ENCODE data around the gene PSMC3. TPM values are rescaled to one million over a fixed set of nuclear protein-coding genes. Genes with fewer than 3 reads are reported as not detected.

PSMC3 gene
- total and polyA plus RNA-seq, 2 of the 13 experiments (the other 11 are each of a cell fraction or from before 2014, with no cell fraction given) = 75.8 to 214 TPM

DNA sequence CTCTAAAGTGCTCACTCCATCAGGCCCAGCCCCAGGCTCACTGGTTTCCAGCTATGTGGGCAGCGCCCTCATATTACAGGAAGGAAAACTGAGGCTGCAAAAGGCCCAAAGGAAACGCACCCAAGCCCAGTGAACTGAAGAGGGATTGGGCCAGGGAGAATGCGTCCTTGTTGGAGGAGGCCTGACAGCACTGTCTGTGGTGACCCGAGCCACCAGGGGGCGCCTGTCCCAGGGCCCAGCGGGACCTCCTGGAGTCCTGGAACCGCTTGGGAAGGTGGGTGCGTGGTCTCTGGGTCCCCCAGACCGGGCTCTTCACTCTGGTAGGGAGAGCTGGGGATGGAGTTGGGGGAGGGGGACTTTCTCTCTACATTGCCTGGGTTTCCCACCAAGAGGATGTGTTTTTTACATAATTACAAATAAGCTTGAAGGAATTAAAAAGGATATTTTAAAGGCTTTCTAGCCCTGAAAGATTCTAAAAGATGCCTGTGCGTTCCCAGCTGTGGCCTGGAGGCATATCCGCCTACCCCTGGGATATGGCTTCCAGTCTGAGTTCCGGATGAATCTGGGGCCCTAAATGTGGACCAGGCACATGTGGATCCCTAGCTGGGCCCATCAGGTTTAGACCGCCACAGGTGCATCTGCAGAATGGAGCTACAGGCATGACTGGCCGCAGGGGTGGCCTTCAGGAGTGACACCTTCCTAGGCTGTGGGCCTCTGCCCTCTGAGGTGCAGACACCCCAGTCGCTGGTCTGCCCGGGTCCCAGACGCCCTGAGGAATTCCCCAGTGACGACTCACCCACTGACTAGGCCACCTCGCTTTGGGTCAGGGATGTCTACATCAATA lies 52.1 kb downstream of the PSMC3 start (continued):
- TF ChIP-seq, protein P1, sequence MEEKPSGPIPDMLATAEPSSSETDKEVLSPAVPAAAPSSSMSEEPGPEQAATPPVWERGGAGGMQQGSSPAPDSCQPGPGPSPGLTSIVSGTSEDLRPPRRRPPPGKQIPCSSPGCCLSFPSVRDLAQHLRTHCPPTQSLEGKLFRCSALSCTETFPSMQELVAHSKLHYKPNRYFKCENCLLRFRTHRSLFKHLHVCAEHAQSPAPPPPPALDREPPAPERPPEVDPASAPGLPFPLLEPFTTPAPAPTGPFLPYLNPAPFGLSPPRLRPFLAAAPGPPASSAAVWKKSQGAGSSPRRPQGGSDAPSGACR (CRISPR knock-in tag; IDR thresholded peaks at IDR 0.05) = no peak
- TF ChIP-seq ZNF333 (CRISPR knock-in tag; IDR thresholded peaks at IDR 0.05; ENCODE audit: borderline replicate concordance) (no peak), NFATC3 (CRISPR knock-in tag; IDR thresholded peaks at IDR 0.05) (no peak), KLF11 (CRISPR knock-in tag; IDR thresholded peaks at IDR 0.05) (no peak), MTA3 (CRISPR knock-in tag; IDR thresholded peaks at IDR 0.05) (no peak), ZKSCAN1 (IDR thresholded peaks at IDR 0.05; ENCODE audit: low read length) (peak; percentile 70; the same call in 1 of the 2 replicates), CCDC6 (CRISPR knock-in tag; IDR thresholded peaks at IDR 0.05) (no peak), ZNF766 (CRISPR knock-in tag; IDR thresholded peaks at IDR 0.05; ENCODE audit: borderline replicate concordance) (no peak), ZFP36 (IDR thresholded peaks at IDR 0.05; ENCODE audit: borderline replicate concordance, low read depth, low read length, partially characterized antibody) (no peak), ZNF24 (IDR thresholded peaks at IDR 0.05) (no peak), ZNF382 (CRISPR knock-in tag; IDR thresholded peaks at IDR 0.05; ENCODE audit: borderline replicate concordance) (no peak), AGO1 (IDR thresholded peaks at IDR 0.05; ENCODE audit: low read depth, low read length, poor library complexity, severe bottlenecking) (no peak), HHEX (CRISPR knock-in tag; IDR thresholded peaks at IDR 0.05) (no peak), NFIC (IDR thresholded peaks at IDR 0.05; ENCODE audit: low read length) (no peak), RFXAP (CRISPR knock-in tag; IDR thresholded peaks at IDR 0.05; ENCODE audit: borderline replicate concordance) (no peak), ZNF224 (CRISPR knock-in tag; IDR thresholded peaks at IDR 0.05) (no peak), ZNF282 (IDR thresholded peaks at IDR 0.05; ENCODE audit: partially characterized antibody) (no peak), ZEB1 (IDR thresholded peaks at IDR 0.05; ENCODE audit: insufficient replicate concordance, low read depth) (no peak), ZSCAN30 (CRISPR knock-in tag; IDR thresholded peaks at IDR 0.05) (no peak), TSC22D2 (CRISPR knock-in tag; IDR thresholded peaks at IDR 0.05; ENCODE audit: borderline replicate concordance) (no peak), ZFYVE20 (CRISPR knock-in tag; IDR thresholded peaks at IDR 0.05; ENCODE audit: borderline replicate concordance, low read depth) (no peak), ZFP1 (CRISPR knock-in tag; IDR thresholded peaks at IDR 0.05) (no peak), ZNF296 (CRISPR knock-in tag; conservative IDR thresholded peaks at IDR 0.05) (no peak)
- TF ChIP-seq, protein P2, sequence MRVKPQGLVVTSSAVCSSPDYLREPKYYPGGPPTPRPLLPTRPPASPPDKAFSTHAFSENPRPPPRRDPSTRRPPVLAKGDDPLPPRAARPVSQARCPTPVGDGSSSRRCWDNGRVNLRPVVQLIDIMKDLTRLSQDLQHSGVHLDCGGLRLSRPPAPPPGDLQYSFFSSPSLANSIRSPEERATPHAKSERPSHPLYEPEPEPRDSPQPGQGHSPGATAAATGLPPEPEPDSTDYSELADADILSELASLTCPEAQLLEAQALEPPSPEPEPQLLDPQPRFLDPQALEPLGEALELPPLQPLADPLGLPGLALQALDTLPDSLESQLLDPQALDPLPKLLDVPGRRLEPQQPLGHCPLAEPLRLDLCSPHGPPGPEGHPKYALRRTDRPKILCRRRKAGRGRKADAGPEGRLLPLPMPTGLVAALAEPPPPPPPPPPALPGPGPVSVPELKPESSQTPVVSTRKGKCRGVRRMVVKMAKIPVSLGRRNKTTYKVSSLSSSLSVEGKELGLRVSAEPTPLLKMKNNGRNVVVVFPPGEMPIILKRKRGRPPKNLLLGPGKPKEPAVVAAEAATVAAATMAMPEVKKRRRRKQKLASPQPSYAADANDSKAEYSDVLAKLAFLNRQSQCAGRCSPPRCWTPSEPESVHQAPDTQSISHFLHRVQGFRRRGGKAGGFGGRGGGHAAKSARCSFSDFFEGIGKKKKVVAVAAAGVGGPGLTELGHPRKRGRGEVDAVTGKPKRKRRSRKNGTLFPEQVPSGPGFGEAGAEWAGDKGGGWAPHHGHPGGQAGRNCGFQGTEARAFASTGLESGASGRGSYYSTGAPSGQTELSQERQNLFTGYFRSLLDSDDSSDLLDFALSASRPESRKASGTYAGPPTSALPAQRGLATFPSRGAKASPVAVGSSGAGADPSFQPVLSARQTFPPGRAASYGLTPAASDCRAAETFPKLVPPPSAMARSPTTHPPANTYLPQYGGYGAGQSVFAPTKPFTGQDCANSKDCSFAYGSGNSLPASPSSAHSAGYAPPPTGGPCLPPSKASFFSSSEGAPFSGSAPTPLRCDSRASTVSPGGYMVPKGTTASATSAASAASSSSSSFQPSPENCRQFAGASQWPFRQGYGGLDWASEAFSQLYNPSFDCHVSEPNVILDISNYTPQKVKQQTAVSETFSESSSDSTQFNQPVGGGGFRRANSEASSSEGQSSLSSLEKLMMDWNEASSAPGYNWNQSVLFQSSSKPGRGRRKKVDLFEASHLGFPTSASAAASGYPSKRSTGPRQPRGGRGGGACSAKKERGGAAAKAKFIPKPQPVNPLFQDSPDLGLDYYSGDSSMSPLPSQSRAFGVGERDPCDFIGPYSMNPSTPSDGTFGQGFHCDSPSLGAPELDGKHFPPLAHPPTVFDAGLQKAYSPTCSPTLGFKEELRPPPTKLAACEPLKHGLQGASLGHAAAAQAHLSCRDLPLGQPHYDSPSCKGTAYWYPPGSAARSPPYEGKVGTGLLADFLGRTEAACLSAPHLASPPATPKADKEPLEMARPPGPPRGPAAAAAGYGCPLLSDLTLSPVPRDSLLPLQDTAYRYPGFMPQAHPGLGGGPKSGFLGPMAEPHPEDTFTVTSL (CRISPR knock-in tag; IDR thresholded peaks at IDR 0.05; ENCODE audit: borderline replicate concordance) = no peak
- TF ChIP-seq, protein P3, sequence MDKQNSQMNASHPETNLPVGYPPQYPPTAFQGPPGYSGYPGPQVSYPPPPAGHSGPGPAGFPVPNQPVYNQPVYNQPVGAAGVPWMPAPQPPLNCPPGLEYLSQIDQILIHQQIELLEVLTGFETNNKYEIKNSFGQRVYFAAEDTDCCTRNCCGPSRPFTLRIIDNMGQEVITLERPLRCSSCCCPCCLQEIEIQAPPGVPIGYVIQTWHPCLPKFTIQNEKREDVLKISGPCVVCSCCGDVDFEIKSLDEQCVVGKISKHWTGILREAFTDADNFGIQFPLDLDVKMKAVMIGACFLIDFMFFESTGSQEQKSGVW (CRISPR knock-in tag; IDR thresholded peaks at IDR 0.05; ENCODE audit: borderline replicate concordance) = no peak
